ENCODE data around the gene MICAL3.

GRCh38 chr22:18059473-18059872 lies 35.1 kb upstream of the MICAL3 start:
- TF ChIP-seq CTCF (IDR thresholded peaks at IDR 0.05) (no peak), ZFX (IDR thresholded peaks at IDR 0.05; ENCODE audit: borderline replicate concordance) (no peak)
